Mesenchymal stem cell (in vitro differentiated cells and primary cell): ENCODE results near the gene RBP3.
A peak's percentile ranks its signal among the peaks of the same experiment; 100 is the strongest.

ENCODE experiments used
- DNase-seq: peaks from one replicate; pipeline ENCODE4 v3.0.0-alpha.2; 2013
- H2AFZ ChIP-seq: one replicate; pipeline ENCODE4 v1.6.1; 2013; ENCODE audit warnings: low read depth, mild to moderate bottlenecking, control low read depth, inconsistent platforms, low read length, moderate library complexity
- H2AK5ac ChIP-seq: 2 replicates; pipeline ENCODE4 v1.6.1; 2013; ENCODE audit warnings: low read length, moderate library complexity, mild to moderate bottlenecking, inconsistent platforms; ENCODE audit not compliant: severe bottlenecking
- H2BK120ac ChIP-seq: one replicate; pipeline ENCODE4 v1.6.1; 2013; ENCODE audit warnings: low read depth, mild to moderate bottlenecking, inconsistent platforms, low read length, moderate library complexity
- H2BK12ac ChIP-seq, 2 experiments: one replicate each; pipeline ENCODE4 v1.6.1; 2013; ENCODE audit warnings: inconsistent platforms in 2 of 2, low read length in 2 of 2, mild to moderate bottlenecking in 2 of 2, moderate library complexity in 2 of 2, control low read depth in 1 of 2
- H2BK15ac ChIP-seq: one replicate; pipeline ENCODE4 v1.6.1; 2013; ENCODE audit warnings: mild to moderate bottlenecking, low read depth, inconsistent platforms; ENCODE audit not compliant: poor library complexity, severe bottlenecking
- H2BK5ac ChIP-seq: 2 replicates; pipeline ENCODE4 v1.6.1; 2013; ENCODE audit warnings: low read depth, mild to moderate bottlenecking, low read length, control low read depth, inconsistent platforms; ENCODE audit not compliant: poor library complexity, severe bottlenecking
- H3K14ac ChIP-seq, 2 experiments: one replicate each; pipeline ENCODE4 v1.6.1; 2013; ENCODE audit warnings: inconsistent platforms in 2 of 2, low read length in 2 of 2, control low read depth in 1 of 2, mild to moderate bottlenecking in 1 of 2, moderate library complexity in 1 of 2
- H3K18ac ChIP-seq, 2 experiments: one replicate each; pipeline ENCODE4 v1.6.1; 2013; ENCODE audit warnings: inconsistent platforms in 2 of 2, low read length in 2 of 2, control low read depth in 1 of 2, low read depth in 1 of 2, mild to moderate bottlenecking in 1 of 2
- H3K23ac ChIP-seq, 2 experiments: one replicate each; pipeline ENCODE4 v1.6.1; 2013; ENCODE audit warnings: inconsistent platforms in 2 of 2, low read length in 2 of 2, mild to moderate bottlenecking in 2 of 2, moderate library complexity in 2 of 2, control low read depth in 1 of 2
- H3K27ac ChIP-seq: 2 replicates; pipeline ENCODE4 v1.5.1; 2013; ENCODE audit warnings: mild to moderate bottlenecking, moderate library complexity, low read length, control low read depth, inconsistent platforms; ENCODE audit not compliant: poor library complexity, severe bottlenecking
- H3K27me3 ChIP-seq, 2 experiments: 2 replicates each; pipeline versions ENCODE4 v1.6.1 to v1.7.0; 2013; ENCODE audit warnings: low read length in 2 of 2, mild to moderate bottlenecking in 2 of 2, moderate library complexity in 2 of 2, control low read depth in 1 of 2, inconsistent platforms in 1 of 2; ENCODE audit not compliant: control insufficient read depth in 1 of 2, insufficient read depth in 1 of 2
- H3K36me3 ChIP-seq, 2 experiments: 2 replicates each; pipeline versions ENCODE4 v1.6.1 to v1.7.0; 2013; ENCODE audit warnings: low read length in 2 of 2, control low read depth in 1 of 2, inconsistent platforms in 1 of 2, low read depth in 1 of 2, mild to moderate bottlenecking in 1 of 2; ENCODE audit not compliant: insufficient read depth in 2 of 2, control insufficient read depth in 1 of 2
- H3K4ac ChIP-seq, 2 experiments: one replicate each; pipeline ENCODE4 v1.6.1; 2013; ENCODE audit warnings: inconsistent platforms in 2 of 2, low read length in 2 of 2, mild to moderate bottlenecking in 2 of 2, moderate library complexity in 2 of 2, control low read depth in 1 of 2, low read depth in 1 of 2
- H3K4me1 ChIP-seq: 2 replicates; pipeline ENCODE4 v1.6.1; 2013; ENCODE audit warnings: low read depth, low read length, control low read depth; ENCODE audit not compliant: control insufficient read depth, insufficient read depth
- H3K4me2 ChIP-seq: 2 replicates; pipeline ENCODE4 v1.6.1; 2013; ENCODE audit warnings: low read length, mild to moderate bottlenecking, inconsistent platforms; ENCODE audit not compliant: poor library complexity, severe bottlenecking
- H3K4me3 ChIP-seq, 2 experiments: 2 replicates each; pipeline versions ENCODE4 v1.5.1 to v1.7.0; 2013; ENCODE audit warnings: low read length in 2 of 2, mild to moderate bottlenecking in 2 of 2, control low read depth in 1 of 2, low read depth in 1 of 2; ENCODE audit not compliant: insufficient read depth in 1 of 2
- H3K79me1 ChIP-seq: replicated peaks from 2 replicates; pipeline ENCODE4 v1.6.1; 2013; ENCODE audit warnings: mild to moderate bottlenecking, control low read depth, low read length, inconsistent platforms; ENCODE audit not compliant: poor library complexity, severe bottlenecking
- H3K9ac ChIP-seq: 2 replicates; pipeline ENCODE4 v1.7.0; 2013; ENCODE audit warnings: mild to moderate bottlenecking, low read length, moderate library complexity
- H3K9me3 ChIP-seq: 2 replicates; pipeline ENCODE4 v1.7.0; 2013; ENCODE audit warnings: mild to moderate bottlenecking, low read length; ENCODE audit not compliant: control insufficient read depth
- H4K8ac ChIP-seq: one replicate; pipeline ENCODE4 v1.6.1; 2013; ENCODE audit warnings: inconsistent platforms, mild to moderate bottlenecking, low read length, moderate library complexity
- H4K91ac ChIP-seq: one replicate; pipeline ENCODE4 v1.6.1; 2013; ENCODE audit warnings: mild to moderate bottlenecking, low read length, inconsistent platforms
- WGBS: methylation state at CpG from one replicate; pipeline ENCODE4 v1.1.7; 2013; ENCODE audit warnings: mixed read lengths; 5-methylcytosine and 5-hydroxymethylcytosine counted together

Gene RBP3

GRCh38 chr10:47396311-47396717, 48.2 kb downstream of the RBP3 start:
- Histone ChIP-seq H3K23ac (no peak overlapping the region), H4K91ac (peak overlapping the region; percentile 12), H2AFZ (peak overlapping the region; percentile 27), H3K9ac (no peak overlapping the region), H3K9me3 (peaks cover 6% of the 10 kb centered on the region), H2BK5ac (peak overlapping the region; percentile 44), H3K18ac (peak overlapping the region; percentile 5 to 77), H2BK120ac (no peak overlapping the region), H2BK15ac (no peak overlapping the region), H3K14ac (no peak overlapping the region), H2BK12ac (no peak overlapping the region), H3K4me1 (peaks cover 7% of the 10 kb centered on the region), H3K79me1 (no peaks in the 10 kb centered on the region), H2AK5ac (peak overlapping the region; percentile 78), H3K4me2 (no peak overlapping the region), H3K27ac (peak overlapping the region; percentile 35), H3K36me3 (no peaks in the 10 kb centered on the region), H3K27me3 (no peaks in the 10 kb centered on the region), H3K4ac (peak overlapping the region in 1 of 2 experiments; percentile 32), H4K8ac (peak overlapping the region; percentile 13), H3K4me3 (no peak overlapping the region)
- DNase-seq: no peak

- 77% methylated on average over 5 of the region's 6 CpGs for WGBS
- no peak for DNase-seq
- no peak overlapping the region for H2BK15ac ChIP-seq
These were observed 49.1 kb downstream of the RBP3 start for GRCh38 chr10:47397256-47397655.

DNA sequence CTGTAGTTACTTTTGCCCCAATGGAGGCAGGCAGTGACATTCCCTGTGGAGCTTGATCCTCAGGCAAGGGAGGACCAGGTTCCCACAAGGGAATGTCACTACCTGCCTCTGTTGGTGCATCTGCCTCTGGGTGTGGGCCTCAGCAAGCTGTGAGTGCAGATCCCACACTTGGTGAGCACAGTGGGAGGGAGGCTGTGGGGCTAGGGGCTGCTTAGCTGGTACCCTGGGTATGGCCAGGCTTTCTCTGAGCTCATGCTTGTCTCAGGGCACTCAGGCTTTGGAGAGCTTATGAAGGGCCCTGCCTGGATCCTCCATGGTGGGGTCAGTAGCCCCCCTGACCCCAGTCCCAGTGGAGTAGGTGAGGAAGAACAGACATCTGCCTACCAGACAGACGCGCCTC, 52.1 kb downstream of the RBP3 start:
- no peak overlapping the region for H3K23ac ChIP-seq
- no peaks in the 10 kb centered on the region for H3K36me3 ChIP-seq
- peak overlapping the region; percentile 35 for H2BK120ac ChIP-seq
- H3K14ac ChIP-seq: no peak overlapping the region
- H3K4me3 ChIP-seq: no peak overlapping the region
- peak overlapping the region; percentile 33 for H2AK5ac ChIP-seq
- H3K18ac ChIP-seq: peak overlapping the region in 1 of 2 experiments; percentile 33
- peak overlapping the region; percentile 24 for H2BK5ac ChIP-seq
- WGBS: 98% methylated on average over 2 of the region's 2 CpGs
- H3K9ac ChIP-seq: no peak overlapping the region
- H4K8ac ChIP-seq: no peak overlapping the region
- H3K79me1 ChIP-seq: no peaks in the 10 kb centered on the region
- peak overlapping the region in 1 of 2 experiments; percentile 35 for H3K4ac ChIP-seq
- H3K4me2 ChIP-seq: no peak overlapping the region
- H4K91ac ChIP-seq: peak overlapping the region; percentile 65
- peaks cover 6% of the 10 kb centered on the region for H3K9me3 ChIP-seq
- H2BK15ac ChIP-seq: no peak overlapping the region
- H3K27me3 ChIP-seq: no peaks in the 10 kb centered on the region
- H2AFZ ChIP-seq: no peak overlapping the region
- H3K27ac ChIP-seq: no peak overlapping the region
- no peak for DNase-seq
- peaks cover 38% of the 10 kb centered on the region for H3K4me1 ChIP-seq
- H2BK12ac ChIP-seq: peak overlapping the region; percentile 17 to 69

More at GRCh38 chr10:47397256-47397655, 49.1 kb downstream of the RBP3 start:
- no peak overlapping the region for H3K4me2 ChIP-seq
- no peak overlapping the region for H3K4me3 ChIP-seq
- H2BK120ac ChIP-seq: no peak overlapping the region
- H2BK12ac ChIP-seq: no peak overlapping the region
- no peak overlapping the region for H3K4ac ChIP-seq
- peaks cover 15% of the 10 kb centered on the region for H3K4me1 ChIP-seq
- no peaks in the 10 kb centered on the region for H3K27me3 ChIP-seq
- H4K91ac ChIP-seq: no peak overlapping the region
- H2AFZ ChIP-seq: no peak overlapping the region
- no peak overlapping the region for H3K14ac ChIP-seq
- H3K27ac ChIP-seq: no peak overlapping the region
- no peaks in the 10 kb centered on the region for H3K36me3 ChIP-seq
- H2AK5ac ChIP-seq: no peak overlapping the region
- peaks cover 6% of the 10 kb centered on the region for H3K9me3 ChIP-seq
- H3K23ac ChIP-seq: no peak overlapping the region
- no peak overlapping the region for H3K9ac ChIP-seq
- no peak overlapping the region for H2BK5ac ChIP-seq
- H4K8ac ChIP-seq: no peak overlapping the region
- no peak overlapping the region for H3K18ac ChIP-seq
- no peaks in the 10 kb centered on the region for H3K79me1 ChIP-seq

- Histone ChIP-seq H3K9ac (no peak overlapping the region), H2BK15ac (no peak overlapping the region), H3K4me3 (no peak overlapping the region), H3K27ac (no peak overlapping the region), H3K4me2 (no peak overlapping the region), H3K27me3 (no peaks in the 10 kb centered on the region), H2AK5ac (peak overlapping the region; percentile 79), H3K14ac (no peak overlapping the region), H2BK120ac (no peak overlapping the region), H2AFZ (no peak overlapping the region), H4K8ac (no peak overlapping the region), H4K91ac (no peak overlapping the region), H3K36me3 (no peaks in the 10 kb centered on the region), H3K9me3 (peaks cover 6% of the 10 kb centered on the region), H2BK12ac (no peak overlapping the region), H3K4me1 (peaks cover 40% of the 10 kb centered on the region), H3K23ac (no peak overlapping the region), H2BK5ac (no peak overlapping the region), H3K4ac (peak overlapping the region in 1 of 2 experiments; percentile 57), H3K79me1 (no peaks in the 10 kb centered on the region), H3K18ac (peak overlapping the region in 1 of 2 experiments; percentile 61)
- WGBS: 93% methylated on average over 2 of the region's 3 CpGs
- DNase-seq: no peak
These were observed 52.6 kb downstream of the RBP3 start for GRCh38 chr10:47400786-47401185.
